Kidney epithelial cell (primary cell): Measurements from ENCODE around the gene E2F3. TPM values are rescaled to one million over a fixed set of nuclear protein-coding genes. Genes with fewer than 3 reads are reported as not detected.
A peak's percentile ranks its signal among the peaks of the same experiment; 100 is the strongest.

Source experiments
- DNase-seq: peaks from one replicate; pipeline ENCODE4 v3.0.0-alpha.2; 2010; ENCODE audit warnings: low read depth
- H3K27me3 ChIP-seq: 2 replicates; pipeline ENCODE4 v1.6.0; 2011; ENCODE audit warnings: low read length; ENCODE audit not compliant: control insufficient read depth, insufficient read depth
- H3K36me3 ChIP-seq: 2 replicates; pipeline ENCODE4 v1.5.1; 2011; ENCODE audit warnings: low read length; ENCODE audit not compliant: control insufficient read depth, insufficient read depth
- H3K4me3 ChIP-seq: 2 replicates; pipeline ENCODE4 v1.5.1; 2011; ENCODE audit warnings: low read depth, mild to moderate bottlenecking, control low read depth, low read length
- CTCF ChIP-seq: IDR thresholded peaks from 2 replicates; pipeline ENCODE4 v1.5.1; 2011; ENCODE audit warnings: mild to moderate bottlenecking, moderate library complexity, low read length, control low read depth, inconsistent platforms; ENCODE audit not compliant: insufficient read depth, poor library complexity, severe bottlenecking
- total RNA-seq: library from RNA; depleted of rRNA; stranded (reverse); fragments of >200 nt; gene quantifications from 2 replicates; pipeline ENCODE4 v1.2.3, GENCODE V29; 2015

The E2F3 gene
- total RNA-seq, 1 donor from 2014 or later, result 16.6 TPM

- peak overlapping the region; percentile 92 for H3K4me3 ChIP-seq
- no peak for DNase-seq
- TF ChIP-seq CTCF, result no peak
- no peaks in the 10 kb centered on the region for H3K36me3 ChIP-seq
- no peaks in the 10 kb centered on the region for H3K27me3 ChIP-seq
These were observed 827 bp downstream of the E2F3 start for GRCh38 chr6:20402342-20403069.

GRCh38 chr6:20403070-20403765, 1.5 kb downstream of the E2F3 start:
- peak; percentile 56 for DNase-seq
- no peak for TF ChIP-seq CTCF

DNA sequence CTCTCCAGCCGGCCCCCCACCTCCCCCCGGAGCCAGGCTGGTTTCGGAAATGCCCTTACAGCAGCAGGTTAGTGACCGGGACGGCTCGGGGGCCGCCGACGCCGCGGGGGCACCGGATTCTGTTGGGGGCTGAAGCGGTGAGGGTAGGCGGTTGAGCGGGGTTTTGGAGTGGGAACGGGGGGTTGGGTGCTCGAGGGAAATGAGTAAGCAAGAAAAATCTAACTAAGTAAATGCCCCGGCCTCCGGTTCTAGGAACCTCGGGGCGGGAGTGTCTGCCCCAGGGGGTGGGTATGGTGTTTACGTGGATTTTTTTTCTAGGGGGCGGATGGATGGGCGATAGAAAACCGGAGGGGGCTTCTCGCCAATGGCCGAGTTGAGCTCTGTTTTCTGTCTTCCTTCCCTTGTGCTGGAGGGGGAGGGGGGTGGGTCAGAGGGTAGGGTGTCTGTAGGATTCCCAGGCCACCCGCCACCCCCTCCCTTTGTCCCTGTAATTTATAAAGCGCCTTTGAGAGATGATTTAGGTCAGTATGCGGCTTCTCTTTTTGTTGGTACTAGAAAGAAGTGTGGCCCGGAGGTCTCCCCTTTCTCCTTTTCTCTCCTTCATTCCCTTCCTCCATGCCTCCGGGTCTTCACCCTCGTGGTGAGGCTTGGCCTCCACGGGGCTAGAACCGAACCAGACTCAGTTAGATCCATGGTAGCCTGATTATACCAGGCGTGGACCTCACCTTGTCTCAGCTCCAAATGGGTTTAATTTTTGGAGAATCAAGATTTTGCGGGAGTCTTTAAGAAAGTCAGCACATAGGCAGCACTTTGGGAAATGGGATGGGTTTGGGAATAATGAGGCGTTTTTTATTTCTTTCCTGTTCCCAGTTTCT, 2.3 kb downstream of the E2F3 start:
- TF ChIP-seq CTCF, result no peak
- DNase-seq, result no peak
- H3K27me3 ChIP-seq, result no peaks in the 10 kb centered on the region

More at GRCh38 chr6:20403070-20403765, 1.5 kb downstream of the E2F3 start:
- no peaks in the 10 kb centered on the region for H3K36me3 ChIP-seq
- peak overlapping the region; percentile 92 for H3K4me3 ChIP-seq
- H3K27me3 ChIP-seq, result no peaks in the 10 kb centered on the region

GRCh38 chr6:20404641-20405032, 3.0 kb downstream of the E2F3 start:
- peak; percentile 76 for TF ChIP-seq CTCF
- peak; percentile 56 for DNase-seq
- Histone ChIP-seq H3K4me3 (peak overlapping the region; percentile 92), H3K27me3 (no peaks in the 10 kb centered on the region), H3K36me3 (no peaks in the 10 kb centered on the region)

More for the DNA sequence above, 2.3 kb downstream of the E2F3 start:
- H3K4me3 ChIP-seq, result peak overlapping the region; percentile 92
- no peaks in the 10 kb centered on the region for H3K36me3 ChIP-seq

GRCh38 chr6:20408851-20409250, 7.2 kb downstream of the E2F3 start:
- no peak for DNase-seq
- Histone ChIP-seq H3K36me3 (no peaks in the 10 kb centered on the region), H3K4me3 (no peak overlapping the region), H3K27me3 (no peaks in the 10 kb centered on the region)
- TF ChIP-seq CTCF, result no peak
